NCI-H2227 treated with DMSO at 0.1 percent for 48 hours (cell line): ENCODE results near the gene KLHL18.
"Not testable (repeated sequence)": the region's sequence is repeated elsewhere in the genome, so short reads cannot be mapped to it uniquely, and the experiment has no call there.

Experiments
- DNase-seq: peaks from one replicate; lab custom pipeline; 2025; lab: John Stamatoyannopoulos, UW

KLHL18 gene

DNA sequence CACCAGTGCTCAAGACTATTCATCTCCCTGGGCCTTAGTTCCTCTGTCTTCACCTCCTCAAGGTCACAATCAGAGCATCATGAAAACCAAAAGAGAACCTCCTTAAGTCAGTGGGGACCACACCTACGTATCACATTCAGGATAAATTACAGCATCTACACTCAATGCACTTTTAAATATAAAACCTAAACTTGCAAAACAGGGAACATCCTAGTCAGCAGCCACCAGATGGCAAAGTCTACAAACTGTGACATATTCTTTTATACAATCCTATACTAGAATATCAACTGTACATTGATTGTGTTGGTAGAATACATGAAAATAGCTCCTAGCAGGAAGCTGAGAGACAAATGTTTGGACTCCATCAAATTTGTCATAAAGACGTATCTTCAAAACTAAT lies 8.1 kb upstream of the KLHL18 start:
- no peak for DNase-seq

GRCh38 chr3:47276558-47276957 lies 6.2 kb upstream of the KLHL18 start:
- DNase-seq: no peak

DNA sequence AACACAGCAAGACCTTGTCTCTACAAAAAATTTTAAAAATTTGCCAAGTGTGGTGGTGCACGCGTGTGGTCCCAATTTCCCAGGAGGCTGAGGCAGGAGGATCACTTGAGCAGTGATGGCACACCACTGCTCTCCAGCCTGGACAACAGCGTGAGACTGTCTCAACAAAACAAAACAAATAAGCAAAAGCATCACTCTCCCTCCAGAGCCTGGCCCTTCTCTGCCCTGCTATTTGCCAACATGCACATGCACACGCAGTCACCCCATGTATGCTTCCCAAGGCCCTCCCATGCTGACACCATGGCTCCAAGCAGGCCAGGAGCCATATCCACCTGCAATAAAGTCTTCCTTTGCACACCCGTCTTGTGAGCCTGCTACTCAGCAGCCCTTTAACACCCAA lies 2.2 kb upstream of the KLHL18 start:
- DNase-seq: no peak

DNA sequence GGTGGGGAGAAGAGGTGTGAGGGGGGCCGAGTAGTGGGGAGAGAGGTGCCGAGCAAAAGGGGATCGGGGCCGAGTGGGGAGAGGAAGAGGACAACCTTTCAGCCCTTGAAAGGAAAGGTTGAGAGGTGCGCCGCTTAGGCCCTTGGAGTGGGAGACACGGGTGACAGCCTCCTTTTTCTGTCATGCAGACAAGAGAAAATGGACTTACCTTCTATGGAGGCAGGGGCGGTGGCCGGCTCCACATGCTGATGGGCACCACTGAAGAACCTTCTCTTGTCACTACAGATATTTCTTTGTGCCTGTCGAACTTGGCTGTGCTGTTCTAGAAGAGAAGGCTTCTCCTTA lies 421 bp downstream of the KLHL18 start:
- DNase-seq: no peak

- no peak for DNase-seq
Observed at GRCh38 chr3:47283591-47284364, 1.0 kb downstream of the KLHL18 start.

GRCh38 chr3:47288966-47289910 lies 6.5 kb downstream of the KLHL18 start:
- peak; percentile 22 for DNase-seq

DNA sequence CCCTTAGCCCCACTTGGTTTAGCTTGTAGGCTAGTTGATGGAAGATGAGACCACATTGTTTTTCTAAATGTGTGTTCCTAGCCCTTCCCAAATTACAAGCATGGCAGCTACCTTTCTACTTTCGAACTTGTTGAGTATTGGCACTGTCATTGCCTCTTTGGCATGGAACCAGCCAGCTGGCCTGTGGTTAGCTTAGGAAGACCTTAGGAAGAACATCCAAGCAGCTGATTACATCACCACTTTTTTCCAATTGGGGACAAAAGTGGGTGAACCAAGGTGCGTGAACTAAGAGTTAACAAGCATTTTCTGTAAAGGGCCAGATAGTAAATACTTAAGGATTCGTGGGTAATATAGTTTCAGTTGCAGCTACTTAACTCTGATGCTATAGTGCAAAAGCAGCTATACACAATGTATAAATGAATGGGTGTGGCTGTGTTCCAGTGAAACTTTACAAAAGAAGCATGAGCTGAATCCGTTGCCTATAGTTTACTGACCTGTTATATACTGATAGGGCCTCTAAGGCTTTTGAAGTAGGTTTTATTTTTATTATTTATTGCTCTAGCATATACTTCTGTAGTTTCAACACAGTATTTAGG lies 8.5 kb downstream of the KLHL18 start:
- no peak for DNase-seq

- DNase-seq: not testable (repeated sequence)
Observed at GRCh38 chr3:47291754-47292420, 9.1 kb downstream of the KLHL18 start.

DNA sequence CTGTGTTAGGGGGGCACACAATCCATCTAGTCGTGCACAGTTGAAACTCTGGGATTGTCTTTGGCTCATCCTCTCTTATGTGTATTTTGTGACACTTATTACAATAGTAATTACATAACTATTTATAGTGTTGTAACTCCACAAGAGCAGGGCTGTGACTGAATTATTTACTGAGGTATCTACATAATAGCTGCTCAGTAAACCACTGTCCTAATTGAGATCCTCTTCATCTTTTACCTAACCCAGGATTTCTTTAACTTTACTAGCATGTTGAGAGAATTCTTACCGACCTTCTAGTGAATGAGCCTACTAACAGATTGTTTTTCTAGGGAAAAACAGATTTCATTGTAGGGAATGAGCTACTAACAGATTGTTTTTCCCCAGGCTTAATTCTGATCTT lies 11.1 kb downstream of the KLHL18 start:
- DNase-seq: no peak

GRCh38 chr3:47294392-47294791 lies 11.6 kb downstream of the KLHL18 start:
- no peak for DNase-seq

- DNase-seq: no peak
Observed at GRCh38 chr3:47295322-47295721, 12.6 kb downstream of the KLHL18 start.

DNA sequence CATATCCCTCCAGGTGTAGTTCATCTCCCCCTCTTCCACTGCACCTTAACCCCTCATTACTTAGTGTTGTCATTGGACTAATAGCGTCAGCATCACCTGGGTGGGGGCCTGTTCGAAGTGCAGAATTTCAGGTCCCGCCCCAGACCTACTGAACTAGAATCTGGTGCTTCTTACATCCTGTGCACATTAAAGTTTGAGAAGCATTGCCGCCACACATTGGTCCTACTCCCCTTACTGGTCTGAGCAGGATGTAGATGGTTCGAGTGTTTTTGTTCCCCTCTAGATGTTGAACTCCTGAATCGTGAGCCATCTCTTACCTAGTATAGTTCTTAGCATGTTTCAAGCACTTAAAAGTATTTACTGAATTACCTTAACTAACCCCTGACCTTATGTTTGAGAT lies 13.2 kb downstream of the KLHL18 start:
- DNase-seq: no peak

DNA sequence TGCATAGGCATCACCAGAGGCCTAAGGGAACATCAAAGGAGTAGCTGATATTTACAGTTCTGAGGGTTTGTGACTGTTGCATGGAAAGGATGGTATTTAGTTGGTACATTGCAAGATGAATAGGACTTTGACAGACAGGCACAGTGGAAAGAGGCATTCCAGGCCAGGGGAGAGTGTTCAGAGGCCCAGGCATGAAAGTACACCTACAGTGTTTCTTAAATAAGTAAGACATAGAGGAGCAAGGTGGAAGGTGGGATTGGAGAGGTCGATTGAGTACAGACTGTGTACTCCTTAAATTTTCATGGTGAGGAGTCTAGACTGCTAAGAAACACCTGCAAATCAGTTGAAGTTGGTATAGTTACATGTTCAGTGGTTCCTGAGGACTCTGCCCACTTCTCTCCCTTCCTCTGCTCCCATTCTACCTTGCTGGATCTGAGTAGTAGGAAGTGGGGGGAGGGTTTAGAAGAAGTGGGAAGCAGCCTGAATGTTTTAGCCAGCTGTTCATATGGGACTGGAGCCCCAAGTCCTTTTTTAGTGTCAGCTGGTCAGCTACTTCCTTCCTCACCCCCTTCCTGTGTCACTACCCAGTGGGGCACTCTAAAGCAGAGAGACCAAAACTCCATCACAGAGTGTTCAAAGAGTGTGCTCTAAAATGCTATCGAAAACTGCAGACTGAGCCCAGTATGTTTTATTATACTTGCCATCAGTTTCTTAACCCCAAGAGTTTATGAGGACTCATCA lies 14.0 kb downstream of the KLHL18 start:
- no peak for DNase-seq

- no peak for DNase-seq
Observed at GRCh38 chr3:47298439-47298838, 15.7 kb downstream of the KLHL18 start.

GRCh38 chr3:47299381-47300318 lies 16.9 kb downstream of the KLHL18 start:
- no peak for DNase-seq

DNA sequence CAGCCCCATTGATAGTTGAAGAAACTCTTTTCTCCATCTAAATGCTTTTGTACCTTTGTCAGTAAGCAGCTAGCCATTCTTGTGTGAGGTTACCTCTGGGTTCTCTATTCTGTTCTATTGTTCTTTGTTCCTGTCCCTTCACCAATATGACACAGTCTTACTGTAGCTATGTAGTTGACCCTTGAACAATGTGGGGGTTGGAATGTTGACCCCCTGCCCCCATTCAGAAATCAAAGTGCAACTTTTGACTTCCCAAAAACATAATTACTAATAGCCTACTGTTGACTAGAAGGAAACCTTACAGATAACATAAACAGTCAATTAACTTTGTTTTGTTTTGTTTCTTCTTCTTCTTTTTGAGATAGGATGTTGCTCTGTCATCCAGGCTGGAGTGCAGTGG lies 18.7 kb downstream of the KLHL18 start:
- no peak for DNase-seq

DNA sequence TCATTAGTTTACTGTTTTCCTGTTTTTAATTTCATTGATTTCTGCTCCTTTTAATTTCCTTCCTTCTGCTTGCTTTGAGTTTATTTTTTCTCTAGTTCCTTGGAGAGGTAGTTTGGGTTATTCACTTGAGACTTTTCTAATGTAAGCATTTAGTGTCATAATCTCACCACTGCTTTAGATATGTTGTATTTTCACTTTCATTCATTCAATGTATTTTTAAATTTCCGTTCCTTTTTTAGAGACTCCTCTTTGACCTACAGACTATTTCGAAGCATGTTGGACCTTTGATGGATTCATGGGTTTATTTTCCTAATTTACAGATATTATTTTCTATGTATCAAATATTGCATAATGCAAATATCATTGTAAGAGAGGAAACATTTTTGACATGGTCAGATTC lies 23.3 kb downstream of the KLHL18 start:
- no peak for DNase-seq

DNA sequence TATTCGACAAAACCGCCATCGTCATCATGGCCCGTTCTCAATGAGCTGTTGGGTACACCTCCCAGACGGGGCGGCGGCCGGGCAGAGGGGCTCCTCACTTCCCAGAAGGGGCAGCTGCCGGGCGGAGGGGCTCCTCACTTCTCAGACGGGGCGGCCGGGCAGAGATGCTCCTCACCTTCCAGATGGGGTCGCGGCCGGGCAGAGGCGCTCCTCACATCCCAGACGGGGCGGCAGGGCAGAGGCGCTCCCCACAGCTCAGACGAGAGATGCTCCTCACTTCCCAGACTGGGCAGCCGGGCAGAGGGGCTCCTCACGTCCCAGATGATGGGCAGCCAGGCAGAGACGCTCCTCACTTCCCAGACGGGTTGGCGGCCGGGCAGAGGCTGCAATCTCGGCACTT lies 26.5 kb downstream of the KLHL18 start:
- DNase-seq: not testable (repeated sequence)

DNA sequence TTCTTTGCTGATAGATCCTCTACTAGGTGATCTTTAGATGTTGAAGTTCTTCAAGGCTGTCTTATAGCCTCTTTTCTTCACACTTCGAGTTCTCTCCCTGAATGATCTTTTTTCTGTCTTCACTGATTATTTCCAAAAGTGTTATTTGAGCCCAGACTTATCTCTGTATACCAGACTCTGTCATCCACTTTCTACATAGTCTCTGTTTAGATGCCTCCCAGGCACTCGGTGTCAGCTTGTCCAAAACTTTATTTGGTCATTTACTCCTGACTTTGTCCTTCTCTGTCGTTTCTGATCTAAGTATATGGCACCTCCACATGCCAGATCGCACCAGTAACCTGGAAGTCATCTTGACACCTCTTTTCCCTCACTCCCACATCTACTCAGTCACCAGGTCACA lies 27.6 kb downstream of the KLHL18 start:
- DNase-seq: no peak

DNA sequence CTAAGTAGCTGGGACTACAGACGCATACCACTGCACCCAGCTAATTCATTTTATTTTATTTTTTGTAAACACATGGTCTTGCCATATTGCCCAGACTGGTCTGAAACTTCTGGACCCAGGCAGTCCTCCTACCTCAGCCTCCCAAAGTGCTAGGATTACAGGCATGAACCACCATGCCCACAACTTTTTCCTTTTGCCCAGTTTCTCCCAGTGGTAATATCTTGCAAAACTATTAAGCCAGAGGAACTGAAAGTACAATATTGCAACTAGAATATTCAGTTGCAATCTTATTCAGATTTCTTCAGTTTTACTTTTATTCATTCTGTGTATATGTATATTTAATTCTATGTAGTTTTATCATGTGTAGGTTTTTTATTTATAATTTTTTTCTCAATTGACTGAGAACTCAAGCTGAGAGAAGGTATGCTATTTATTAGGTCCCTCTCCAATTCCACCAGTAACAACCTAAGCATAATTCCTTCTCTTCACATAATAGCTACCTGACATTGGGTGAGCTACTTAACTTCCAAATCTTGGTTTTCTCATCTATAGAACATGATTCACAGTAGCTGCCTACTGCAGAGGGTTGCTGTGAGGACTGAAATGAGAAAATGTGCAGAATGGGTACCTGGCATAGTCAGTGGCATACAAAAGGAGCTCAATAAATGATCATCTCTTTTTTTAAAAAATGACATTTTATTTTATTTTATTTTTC lies 30.8 kb downstream of the KLHL18 start:
- DNase-seq: no peak
